NCI-H2171 treated with DMSO at 0.1 percent for 48 hours (cell line): ENCODE measurements around the gene ABHD17A.
"Not testable (repeated sequence)": the region's sequence is repeated elsewhere in the genome, so short reads cannot be mapped to it uniquely, and the experiment has no call there.

ENCODE experiments used
- DNase-seq: peaks from one replicate; lab custom pipeline; 2025; lab: John Stamatoyannopoulos, UW

The ABHD17A gene

GRCh38 chr19:1881393-1882088, 3.8 kb downstream of the ABHD17A start:
- DNase-seq = not testable (repeated sequence)

GRCh38 chr19:1880611-1881392, 4.5 kb downstream of the ABHD17A start:
- DNase-seq = no peak

DNA sequence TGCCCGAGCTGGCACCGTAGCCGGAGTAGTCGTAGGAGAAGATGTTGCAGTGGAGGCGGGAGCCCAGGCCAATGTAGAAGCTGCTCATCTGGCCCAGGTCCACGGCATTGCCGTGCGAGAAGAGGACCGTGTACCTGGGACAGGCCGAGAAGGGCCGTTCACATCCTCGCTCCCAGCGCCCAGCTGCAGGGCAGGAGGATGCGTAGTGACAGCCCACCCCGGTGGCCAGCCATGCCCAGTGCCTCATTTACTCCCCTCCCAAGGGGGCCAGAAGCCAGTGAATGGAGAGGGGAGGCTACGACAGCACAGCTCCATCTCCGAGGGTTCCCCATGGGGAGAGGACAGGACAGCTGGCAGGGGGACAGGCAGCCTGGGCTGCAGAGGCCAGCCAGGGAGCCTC, 5.3 kb downstream of the ABHD17A start:
- not testable (repeated sequence) for DNase-seq

GRCh38 chr19:1878583-1878982, 6.7 kb downstream of the ABHD17A start:
- not testable (repeated sequence) for DNase-seq

- DNase-seq = not testable (repeated sequence)
Measured at GRCh38 chr19:1877280-1877660, 8.0 kb downstream of the ABHD17A start.

DNA sequence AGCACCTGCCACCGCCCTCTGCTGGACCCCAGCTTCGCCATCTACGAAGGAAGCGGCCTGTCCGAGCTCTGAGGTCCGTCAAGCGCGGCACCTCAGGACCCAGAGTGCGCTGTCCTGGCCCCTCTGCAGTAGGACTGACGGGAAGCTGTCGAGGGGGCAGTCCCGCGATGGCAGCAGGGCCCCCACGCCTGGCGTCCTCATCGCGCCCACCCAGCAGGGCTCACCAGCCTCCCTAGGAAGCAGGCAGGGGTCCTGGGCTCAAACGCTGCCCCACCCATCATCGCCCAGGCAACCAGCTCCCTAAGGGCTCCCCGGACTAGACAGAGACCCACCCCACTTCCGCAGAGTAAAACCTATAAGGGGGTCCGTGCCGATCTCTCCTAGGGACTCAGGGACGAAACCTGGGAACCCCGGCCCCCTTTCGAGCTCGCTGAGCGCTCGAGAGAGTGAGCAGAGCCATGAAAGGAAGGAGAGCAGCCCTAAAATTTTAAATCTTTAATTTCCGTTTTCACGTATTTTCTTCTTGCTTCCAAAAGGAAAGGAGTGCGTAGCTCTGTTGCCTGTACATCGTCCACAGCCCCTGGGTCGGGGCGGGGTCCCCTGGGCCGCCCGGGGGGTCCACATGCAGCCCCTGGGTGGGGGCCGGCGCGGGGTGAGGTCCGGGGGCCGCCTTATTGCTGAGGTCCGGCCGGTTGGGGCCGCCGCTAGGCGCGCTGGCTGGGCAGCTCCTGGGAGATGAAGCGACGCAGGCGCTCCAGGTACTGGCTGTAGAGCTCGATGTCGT, 8.6 kb downstream of the ABHD17A start:
- DNase-seq = not testable (repeated sequence)

- peak; percentile 89 for DNase-seq
Measured at GRCh38 chr19:1875646-1876495, 9.4 kb downstream of the ABHD17A start.

DNA sequence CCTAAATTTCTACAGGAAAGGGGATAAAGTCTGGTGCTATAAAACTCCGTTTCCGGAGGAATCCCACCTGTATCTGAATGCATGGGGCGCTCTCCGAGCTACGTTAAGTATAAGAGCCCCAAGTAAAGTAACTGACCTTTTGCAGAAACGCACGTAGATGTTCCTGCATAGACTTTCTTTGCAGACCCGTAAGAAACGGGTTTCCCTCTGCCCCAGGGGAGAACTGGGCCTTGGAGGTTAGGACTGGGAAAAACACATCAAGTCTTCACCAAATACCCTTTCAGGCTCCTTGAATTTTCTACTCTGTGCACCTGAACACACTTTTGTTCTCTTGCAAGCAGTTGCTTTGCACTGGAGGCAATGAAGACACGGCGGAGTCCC, 10.0 kb downstream of the ABHD17A start:
- not testable (repeated sequence) for DNase-seq

DNA sequence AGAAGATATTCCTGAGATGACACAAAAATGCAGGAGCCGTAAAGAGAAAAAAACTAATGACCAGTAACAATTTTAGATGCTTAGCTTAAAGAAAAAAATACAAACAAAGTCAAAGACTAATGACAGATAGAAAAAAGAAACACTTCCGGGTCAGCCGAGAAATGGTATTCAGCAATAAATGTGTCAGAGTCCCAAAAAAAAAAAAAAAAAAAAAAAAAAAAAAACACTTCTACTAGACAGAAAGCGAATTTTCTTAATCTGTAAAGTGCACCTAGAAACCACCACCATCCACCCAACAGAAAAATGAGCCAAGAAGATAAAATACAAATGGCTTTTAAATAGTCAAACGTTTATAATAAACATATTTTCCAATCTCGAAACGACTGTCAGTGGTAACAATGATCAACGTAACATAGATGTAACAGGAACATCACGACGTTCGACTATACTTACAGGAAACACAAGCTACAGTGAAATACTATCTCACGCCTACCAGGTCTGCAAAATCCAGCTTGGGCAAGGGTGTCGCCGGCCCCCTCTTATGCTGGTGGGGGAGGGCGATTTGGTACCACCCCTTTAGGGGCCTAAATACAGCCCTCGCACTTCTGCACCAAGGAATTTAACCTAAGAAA, 10.6 kb downstream of the ABHD17A start:
- peak; percentile 17 for DNase-seq

DNA sequence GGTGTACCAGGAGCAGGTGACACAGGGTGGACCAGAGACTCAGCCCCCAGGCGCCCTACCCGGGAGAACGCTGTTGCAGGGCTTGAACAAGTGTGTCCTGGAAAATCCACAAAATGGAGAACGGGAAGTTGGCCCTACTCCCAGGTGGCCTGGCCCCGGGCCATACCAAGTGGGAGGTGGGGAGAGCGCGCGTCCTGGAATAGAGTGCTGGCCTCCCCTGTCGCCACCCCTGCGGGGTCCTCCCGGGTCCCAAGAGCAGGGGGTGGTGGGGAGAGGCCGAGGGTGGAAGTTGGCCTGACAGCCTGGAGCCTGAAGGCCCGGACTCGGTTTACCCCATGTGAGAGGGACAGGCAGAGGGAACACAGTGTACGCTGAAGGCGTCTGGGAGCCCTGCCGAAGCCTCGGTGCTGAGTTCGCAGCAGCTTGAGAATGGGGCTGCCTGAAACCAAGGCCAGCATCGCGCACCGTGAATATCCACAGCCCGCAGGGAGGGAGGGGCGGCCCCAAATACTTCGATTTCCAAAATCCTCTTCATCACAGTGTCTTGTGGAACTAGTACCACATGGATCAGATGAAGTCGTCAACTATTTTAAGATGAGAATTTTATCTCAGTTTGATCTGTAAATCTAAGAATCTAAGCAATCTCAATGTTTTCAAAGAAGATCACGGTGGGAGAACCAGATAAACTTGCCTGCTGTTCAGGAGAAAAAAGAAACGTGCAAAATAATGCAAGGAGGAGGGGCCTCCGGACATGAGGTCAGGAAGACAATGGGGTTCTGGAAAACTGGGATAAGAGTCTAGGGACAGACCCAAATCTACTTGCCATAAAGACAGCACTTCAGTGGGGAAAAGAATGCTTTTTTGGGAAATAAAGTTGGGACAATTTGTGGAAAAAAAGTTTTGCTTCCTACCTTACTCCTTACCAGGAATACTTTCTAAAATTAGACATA, 11.5 kb downstream of the ABHD17A start:
- no peak for DNase-seq

- DNase-seq = no peak
Measured at GRCh38 chr19:1872807-1873523, 12.3 kb downstream of the ABHD17A start.

DNA sequence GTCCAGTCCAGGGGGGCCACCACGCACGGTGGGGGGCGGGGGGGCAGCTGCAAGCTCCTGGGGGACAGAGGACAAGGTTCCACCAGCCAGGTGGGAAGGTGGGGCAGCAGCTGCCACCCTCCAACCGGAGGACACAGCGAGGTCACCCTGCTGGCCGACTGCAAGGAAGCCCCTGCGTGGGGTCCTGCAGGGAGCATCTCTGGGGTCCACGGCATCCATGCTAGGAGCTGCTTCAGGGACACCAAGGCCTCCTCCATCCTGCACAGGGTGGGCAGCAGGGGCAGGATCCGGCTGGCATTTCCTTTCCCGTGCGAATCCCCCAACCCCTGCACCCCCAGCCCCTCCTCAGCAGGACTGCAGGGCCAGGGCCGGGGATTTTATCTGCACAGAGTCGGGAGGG, 13.7 kb downstream of the ABHD17A start:
- DNase-seq = no peak

GRCh38 chr19:1871140-1871597, 14.1 kb downstream of the ABHD17A start:
- no peak for DNase-seq

DNA sequence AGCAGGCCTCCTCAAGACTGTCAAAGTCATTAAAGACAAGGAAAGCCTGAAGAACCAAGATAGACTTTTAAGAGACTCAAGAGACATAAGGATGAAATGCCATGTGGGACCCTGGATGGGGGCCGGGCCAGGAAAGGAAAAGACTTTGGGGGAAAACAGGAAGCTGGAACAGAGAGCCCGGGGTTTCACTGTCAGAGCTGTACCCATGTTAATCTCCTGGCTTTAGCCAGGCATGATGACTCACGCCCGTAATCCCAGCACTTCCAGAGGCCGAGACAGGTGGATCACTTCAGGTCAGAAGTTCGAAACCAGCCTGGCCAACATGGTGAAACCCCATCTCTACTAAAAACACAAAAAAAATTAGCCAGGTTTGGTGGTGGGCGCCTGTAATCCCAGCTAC, 16.3 kb downstream of the ABHD17A start:
- no peak for DNase-seq

DNA sequence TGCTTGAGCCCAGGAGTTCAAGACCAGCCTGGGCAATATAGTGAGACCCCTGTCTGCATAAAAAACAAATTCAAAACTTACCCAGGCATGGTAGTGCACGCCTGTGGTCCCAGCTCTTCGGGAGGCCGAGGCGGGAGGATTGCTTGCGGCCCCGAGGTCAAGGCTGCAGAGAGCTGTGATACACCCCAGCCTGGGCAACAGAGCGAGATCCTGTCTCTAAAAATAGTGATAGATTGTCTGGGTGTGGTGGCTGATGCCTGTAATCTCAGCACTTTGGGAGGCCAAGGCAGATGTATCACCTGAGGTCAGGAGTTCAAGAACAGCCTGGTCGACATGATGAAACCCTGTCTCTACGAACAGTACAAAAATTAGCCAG, 18.0 kb downstream of the ABHD17A start:
- DNase-seq = no peak

DNA sequence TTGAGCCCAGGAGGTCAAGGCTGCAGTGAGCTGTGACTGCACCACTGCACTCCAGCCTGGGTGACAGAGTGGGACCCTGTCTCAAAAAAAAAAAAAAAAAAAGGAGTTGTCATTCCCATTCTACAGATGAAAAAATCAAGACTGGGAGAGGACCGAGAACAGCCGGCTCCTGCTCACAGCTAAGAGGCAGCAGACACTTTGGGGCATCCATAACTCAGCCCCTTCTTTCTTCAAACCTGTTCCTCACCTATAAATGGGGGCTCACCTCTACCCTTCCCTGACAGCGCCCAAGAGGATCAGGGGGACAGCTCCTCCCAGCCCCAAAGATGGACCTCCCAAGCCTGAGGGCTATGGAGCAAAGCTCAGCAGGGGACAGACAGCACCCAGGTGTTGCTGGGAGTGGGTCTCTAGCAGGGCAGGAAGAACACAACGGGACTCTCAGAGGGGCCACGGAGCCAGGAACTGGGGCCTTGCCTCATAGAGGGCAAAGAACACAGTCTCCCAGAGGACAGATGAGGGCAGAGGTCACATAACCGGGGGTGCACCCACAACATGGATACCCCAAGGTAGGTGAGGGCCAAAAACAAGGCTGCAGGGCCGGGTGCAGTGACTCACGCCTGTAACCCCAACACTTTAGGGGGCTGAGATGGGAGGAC, 18.5 kb downstream of the ABHD17A start:
- no peak for DNase-seq

DNA sequence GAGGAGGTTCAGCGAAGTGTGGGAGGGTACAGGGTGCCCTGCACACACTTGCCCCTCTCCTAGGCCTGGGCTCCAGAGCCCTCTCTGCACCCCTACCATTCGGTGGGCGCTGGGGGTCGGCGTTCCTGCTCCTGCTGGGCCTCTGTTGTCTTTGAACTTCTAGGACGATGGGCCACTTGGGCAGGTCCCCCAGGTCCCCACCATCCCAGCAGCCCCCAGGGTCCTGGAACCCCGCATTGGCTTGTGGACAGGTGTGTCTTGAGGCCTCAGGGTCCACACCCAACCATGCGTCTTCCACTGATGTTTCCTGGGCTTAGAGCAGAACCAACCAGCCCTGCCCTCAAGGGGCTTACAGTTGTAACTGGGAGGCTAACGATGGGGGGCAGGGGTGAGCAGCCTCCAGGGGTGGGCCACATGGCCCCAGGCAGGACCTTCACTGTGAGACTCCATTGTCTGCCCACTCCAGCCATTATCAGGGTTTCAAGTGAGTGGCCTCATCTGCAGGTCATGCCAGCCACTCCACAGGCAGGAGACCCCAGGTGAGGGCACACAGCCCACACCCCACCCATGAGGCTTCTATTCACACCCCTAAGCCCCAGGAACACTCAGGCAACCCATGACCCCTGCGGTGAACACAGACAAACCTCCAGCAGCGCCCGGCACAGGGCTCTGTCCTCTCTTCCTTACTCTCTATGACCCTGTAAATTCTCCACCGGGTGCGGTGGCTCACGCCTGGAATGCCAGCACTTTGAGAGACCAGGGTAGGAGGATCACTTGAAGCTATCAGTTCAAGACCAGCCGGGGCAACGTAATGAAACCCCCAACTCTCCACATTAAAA, 19.9 kb downstream of the ABHD17A start:
- DNase-seq = no peak
